OCI-LY3 (cell line): Measurements from ENCODE around the gene ABCC6.
A peak's percentile ranks its signal among the peaks of the same experiment; 100 is the strongest.

Experiments used
- CTCF ChIP-seq: fragments of 200-600, 300-600 bp; sonication (generic); IDR thresholded peaks from 2 replicates; pipeline ENCODE4 v1.5.1; 2014; ENCODE audit warnings: antibody characterized with exemption, low read length, low read depth
- EZH2phosphoT487 ChIP-seq: fragments of 200-600 bp; shearing (Covaris generic); IDR thresholded peaks from 2 replicates; pipeline ENCODE4 v1.6.1; 2018; ENCODE audit warnings: antibody characterized with exemption, mixed run types, low read depth

GRCh38 chr16:16143038-16143763, 80.1 kb downstream of the ABCC6 start:
- TF ChIP-seq CTCF (peak; percentile 31), EZH2phosphoT487 (no peak)
